Trophoblast cell (in vitro differentiated cells and primary cell): Measurements from ENCODE around the gene KANK2.
"Not testable (repeated sequence)": the region's sequence is repeated elsewhere in the genome, so short reads cannot be mapped to it uniquely, and the experiment has no call there.

Experiments used
- DNase-seq, 2 donors: peaks; one replicate each; pipeline ENCODE4 v3.0.0-alpha.2; 2016
- H2AFZ ChIP-seq: 2 replicates; pipeline ENCODE4 v1.6.1; 2013; ENCODE audit warnings: low read length, moderate library complexity, mild to moderate bottlenecking; ENCODE audit not compliant: insufficient read depth, poor library complexity
- H2AK5ac ChIP-seq: 2 replicates; pipeline ENCODE4 v1.6.1; 2013; ENCODE audit warnings: mild to moderate bottlenecking, low read length
- H2BK120ac ChIP-seq: 2 replicates; pipeline ENCODE4 v1.6.1; 2013; ENCODE audit warnings: low read length, mild to moderate bottlenecking, moderate library complexity; ENCODE audit not compliant: insufficient read depth, poor library complexity
- H2BK12ac ChIP-seq: 2 replicates; pipeline ENCODE4 v1.6.1; 2013; ENCODE audit warnings: mild to moderate bottlenecking, low read length, moderate library complexity
- H2BK5ac ChIP-seq: 2 replicates; pipeline ENCODE4 v1.6.1; 2013; ENCODE audit warnings: low read length, low read depth, moderate library complexity, mild to moderate bottlenecking; ENCODE audit not compliant: poor library complexity
- H3K14ac ChIP-seq: 2 replicates; pipeline ENCODE4 v1.6.1; 2013; ENCODE audit warnings: mild to moderate bottlenecking, low read length
- H3K18ac ChIP-seq: 2 replicates; pipeline ENCODE4 v1.6.1; 2013; ENCODE audit warnings: mild to moderate bottlenecking, low read length
- H3K23ac ChIP-seq: 2 replicates; pipeline ENCODE4 v1.6.1; 2013; ENCODE audit warnings: low read length
- H3K27ac ChIP-seq: 2 replicates; pipeline ENCODE4 v1.5.1; 2013; ENCODE audit warnings: low read depth, mild to moderate bottlenecking, inconsistent platforms, low read length, moderate library complexity
- H3K27me3 ChIP-seq: 2 replicates; pipeline ENCODE4 v1.6.1; 2013; ENCODE audit warnings: inconsistent platforms, mild to moderate bottlenecking, low read length, moderate library complexity; ENCODE audit not compliant: insufficient read depth
- H3K36me3 ChIP-seq, 2 experiments: 1 replicate in 1 of 2; 2 replicates in 1 of 2; pipeline ENCODE4 v1.6.1; 2013; ENCODE audit warnings: low read length in 2 of 2, mild to moderate bottlenecking in 2 of 2, moderate library complexity in 1 of 2; ENCODE audit not compliant: insufficient read depth in 2 of 2, control insufficient read depth in 1 of 2
- H3K4ac ChIP-seq: 2 replicates; pipeline ENCODE4 v1.6.1; 2013; ENCODE audit warnings: low read depth, mild to moderate bottlenecking, low read length, moderate library complexity
- H3K4me1 ChIP-seq, 2 experiments: 1 replicate in 1 of 2; 2 replicates in 1 of 2; pipeline ENCODE4 v1.6.1; 2013; ENCODE audit warnings: low read length in 2 of 2, mild to moderate bottlenecking in 2 of 2, moderate library complexity in 1 of 2; ENCODE audit not compliant: insufficient read depth in 2 of 2, control insufficient read depth in 1 of 2
- H3K4me2 ChIP-seq: 2 replicates; pipeline ENCODE4 v1.6.1; 2013; ENCODE audit warnings: inconsistent platforms, mild to moderate bottlenecking, low read length, moderate library complexity
- H3K4me3 ChIP-seq: 2 replicates; pipeline ENCODE4 v1.5.1; 2013; ENCODE audit warnings: mild to moderate bottlenecking, low read depth, low read length, inconsistent platforms
- H3K79me1 ChIP-seq: one replicate; pipeline ENCODE4 v1.6.1; 2013; ENCODE audit warnings: low read length
- H3K79me2 ChIP-seq: 2 replicates; pipeline ENCODE4 v1.6.1; 2013; ENCODE audit warnings: low read length, mild to moderate bottlenecking; ENCODE audit not compliant: control insufficient read depth, insufficient read depth, poor library complexity
- H3K9ac ChIP-seq: 2 replicates; pipeline ENCODE4 v1.6.1; 2013; ENCODE audit warnings: mild to moderate bottlenecking, low read length
- H3K9me3 ChIP-seq: 2 replicates; pipeline ENCODE4 v1.6.1; 2013; ENCODE audit warnings: low read depth, mild to moderate bottlenecking, control low read depth, inconsistent platforms, low read length; ENCODE audit not compliant: insufficient read depth
- H4K12ac ChIP-seq: 2 replicates; pipeline ENCODE4 v1.6.1; 2013; ENCODE audit warnings: low read depth, mild to moderate bottlenecking, low read length, moderate library complexity
- H4K8ac ChIP-seq: 2 replicates; pipeline ENCODE4 v1.6.1; 2013; ENCODE audit warnings: low read depth, mild to moderate bottlenecking, low read length, moderate library complexity
- H4K91ac ChIP-seq: one replicate; pipeline ENCODE4 v1.6.1; 2013; ENCODE audit warnings: low read depth, mild to moderate bottlenecking, low read length, moderate library complexity
- WGBS: extraction: QIAGEN DNeasy Blood & Tissue Kit; methylation state at CpG from one replicate; pipeline ENCODE4 v1.1.7; 2013; ENCODE audit warnings: missing lambda C conversion rate; ENCODE audit not compliant: insufficient read length, insufficient coverage; ENCODE audit errors: extremely low coverage; 5-methylcytosine and 5-hydroxymethylcytosine counted together

Gene KANK2

DNA sequence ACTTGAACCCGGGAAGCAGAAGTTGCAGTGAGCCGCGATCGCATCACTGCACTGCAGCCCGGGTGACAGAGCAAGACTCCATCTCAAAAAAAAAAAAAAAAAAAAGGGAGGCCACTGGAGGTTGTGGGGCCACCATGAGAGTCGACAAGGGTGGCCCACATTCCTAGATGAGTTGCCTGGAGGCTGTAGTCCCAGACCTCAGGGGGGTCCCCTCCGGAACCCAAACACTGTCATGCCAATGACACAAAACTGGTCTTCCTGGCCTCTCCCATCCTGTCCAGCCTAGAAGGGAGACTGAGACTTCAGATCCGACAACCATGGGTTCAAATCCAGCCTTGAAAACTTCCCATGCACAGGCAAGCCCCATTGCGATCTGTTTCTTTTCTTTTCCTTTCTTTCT lies 56.4 kb downstream of the KANK2 start:
- Histone ChIP-seq H3K4me3 (no peak overlapping the region), H3K4me2 (no peak overlapping the region), H3K79me1 (peaks cover 26% of the 10 kb centered on the region), H3K9me3 (no peaks in the 10 kb centered on the region), H2BK5ac (no peak overlapping the region), H3K9ac (no peak overlapping the region), H4K12ac (no peak overlapping the region), H2BK120ac (no peak overlapping the region), H2AFZ (no peak overlapping the region), H3K4me1 (peaks cover 35 to 37% of the 10 kb centered on the region in 2 experiments), H2BK12ac (peak overlapping the region; percentile 56), H3K18ac (no peak overlapping the region), H3K79me2 (peaks cover 2% of the 10 kb centered on the region), H4K8ac (no peak overlapping the region), H4K91ac (no peak overlapping the region), H3K27me3 (no peaks in the 10 kb centered on the region), H3K14ac (no peak overlapping the region), H3K36me3 (peaks cover 2 to 10% of the 10 kb centered on the region in 2 experiments), H2AK5ac (no peak overlapping the region), H3K27ac (no peak overlapping the region), H3K4ac (no peak overlapping the region), H3K23ac (no peak overlapping the region)
- WGBS: no CpG with 5 or more reads among the region's 9 CpGs
- DNase-seq: no peak

DNA sequence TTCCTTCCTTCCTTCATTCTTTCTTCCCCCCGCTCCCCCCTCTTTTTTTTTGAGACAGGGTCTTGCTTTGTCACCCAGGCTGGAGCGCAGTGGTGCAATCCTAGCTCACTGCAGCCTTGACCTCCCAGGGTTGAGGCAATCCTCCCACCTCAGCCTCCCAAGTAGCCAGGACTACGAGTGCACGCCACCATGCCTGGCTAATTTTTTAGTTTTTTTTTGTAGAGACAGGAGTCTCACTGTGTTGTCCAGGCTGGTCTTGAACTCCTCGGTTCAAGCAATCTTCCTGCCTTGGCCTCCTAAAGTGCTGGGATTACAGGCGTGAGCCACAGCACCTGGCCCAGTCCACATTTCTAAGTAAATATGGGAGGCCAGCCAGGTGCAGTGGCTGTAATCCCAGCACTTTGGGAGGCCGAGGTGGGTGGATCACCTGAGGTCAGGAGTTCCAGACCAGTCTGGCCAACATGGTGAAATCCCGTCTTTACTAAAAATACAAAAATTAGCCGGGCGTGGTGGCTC lies 57.3 kb downstream of the KANK2 start:
- not testable (repeated sequence) for H3K4me2 ChIP-seq, H3K4ac ChIP-seq, H3K9me3 ChIP-seq, H3K9ac ChIP-seq, H4K91ac ChIP-seq, H2BK5ac ChIP-seq, H3K27me3 ChIP-seq, H3K18ac ChIP-seq, H3K79me2 ChIP-seq, H3K23ac ChIP-seq, H3K4me3 ChIP-seq, H4K8ac ChIP-seq, H3K27ac ChIP-seq, H2AK5ac ChIP-seq, H3K36me3 ChIP-seq, H3K14ac ChIP-seq, H2BK120ac ChIP-seq, H2BK12ac ChIP-seq, H2AFZ ChIP-seq, H4K12ac ChIP-seq
- Histone ChIP-seq H3K4me1 (peaks cover 35 to 37% of the 10 kb centered on the region in 2 experiments), H3K79me1 (peaks cover 26% of the 10 kb centered on the region)
- no CpG with 5 or more reads among the region's 10 CpGs for WGBS
- DNase-seq: peak; percentile 41 to 45

DNA sequence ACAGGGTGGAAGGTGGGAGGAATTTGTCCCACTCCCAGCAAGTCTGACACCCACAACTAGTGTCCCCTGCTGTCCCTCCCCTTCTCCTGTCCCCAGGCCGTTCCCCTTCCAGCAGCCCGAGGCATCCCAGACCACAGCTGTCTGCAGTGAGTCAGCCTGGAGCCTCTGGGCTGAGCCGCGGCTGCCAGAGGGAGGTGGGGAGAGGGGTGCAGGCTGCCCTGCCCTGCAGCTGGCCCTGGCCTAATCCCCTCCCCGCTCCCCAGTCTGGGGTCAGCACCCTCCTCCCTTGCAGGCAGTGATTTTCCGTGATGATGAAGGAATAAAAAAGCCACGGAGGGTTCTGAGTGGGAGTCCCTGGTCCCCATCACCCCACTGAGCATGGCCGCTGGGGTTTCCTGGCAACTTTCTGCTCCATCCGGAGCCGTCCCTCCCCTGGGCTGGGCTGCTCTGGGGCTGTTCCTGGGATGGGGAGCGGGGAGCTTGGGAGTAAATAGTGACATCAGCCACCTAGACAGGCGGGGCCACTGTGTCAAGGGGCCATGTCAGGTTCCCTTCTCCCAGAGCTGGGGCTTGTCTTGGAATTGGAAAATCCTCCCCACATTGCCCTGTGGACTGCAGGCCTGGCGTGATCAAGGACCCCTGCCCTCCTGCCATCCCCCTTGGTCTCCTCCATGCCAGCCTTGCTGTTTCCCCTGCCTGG lies 58.6 kb downstream of the KANK2 start:
- DNase-seq: peak; percentile 74 to 79
- no peaks in the 10 kb centered on the region for H3K27me3 ChIP-seq
- no peaks in the 10 kb centered on the region for H3K36me3 ChIP-seq
- no peak overlapping the region for H3K4me3 ChIP-seq
- peak overlapping the region; percentile 50 for H3K14ac ChIP-seq
- peak overlapping the region; percentile 38 for H3K27ac ChIP-seq
- peak overlapping the region; percentile 39 for H3K4ac ChIP-seq
- H4K91ac ChIP-seq: peak overlapping the region; percentile 77
- H3K9ac ChIP-seq: no peak overlapping the region
- no peaks in the 10 kb centered on the region for H3K9me3 ChIP-seq
- peak overlapping the region; percentile 50 for H2BK5ac ChIP-seq
- no peak overlapping the region for H3K23ac ChIP-seq
- no CpG with 5 or more reads among the region's 13 CpGs for WGBS
- peak overlapping the region; percentile 30 for H2AFZ ChIP-seq
- H2BK120ac ChIP-seq: peak overlapping the region; percentile 81
- peak overlapping the region; percentile 70 for H4K8ac ChIP-seq
- H3K4me2 ChIP-seq: peak overlapping the region; percentile 49
- H2AK5ac ChIP-seq: peak overlapping the region; percentile 51
- H4K12ac ChIP-seq: peak overlapping the region; percentile 19
- peaks cover 2% of the 10 kb centered on the region for H3K79me2 ChIP-seq
- peaks cover 26% of the 10 kb centered on the region for H3K79me1 ChIP-seq
- peak overlapping the region; percentile 80 for H3K18ac ChIP-seq
- H2BK12ac ChIP-seq: peak overlapping the region; percentile 93
- H3K4me1 ChIP-seq: peaks cover 35 to 37% of the 10 kb centered on the region in 2 experiments

DNA sequence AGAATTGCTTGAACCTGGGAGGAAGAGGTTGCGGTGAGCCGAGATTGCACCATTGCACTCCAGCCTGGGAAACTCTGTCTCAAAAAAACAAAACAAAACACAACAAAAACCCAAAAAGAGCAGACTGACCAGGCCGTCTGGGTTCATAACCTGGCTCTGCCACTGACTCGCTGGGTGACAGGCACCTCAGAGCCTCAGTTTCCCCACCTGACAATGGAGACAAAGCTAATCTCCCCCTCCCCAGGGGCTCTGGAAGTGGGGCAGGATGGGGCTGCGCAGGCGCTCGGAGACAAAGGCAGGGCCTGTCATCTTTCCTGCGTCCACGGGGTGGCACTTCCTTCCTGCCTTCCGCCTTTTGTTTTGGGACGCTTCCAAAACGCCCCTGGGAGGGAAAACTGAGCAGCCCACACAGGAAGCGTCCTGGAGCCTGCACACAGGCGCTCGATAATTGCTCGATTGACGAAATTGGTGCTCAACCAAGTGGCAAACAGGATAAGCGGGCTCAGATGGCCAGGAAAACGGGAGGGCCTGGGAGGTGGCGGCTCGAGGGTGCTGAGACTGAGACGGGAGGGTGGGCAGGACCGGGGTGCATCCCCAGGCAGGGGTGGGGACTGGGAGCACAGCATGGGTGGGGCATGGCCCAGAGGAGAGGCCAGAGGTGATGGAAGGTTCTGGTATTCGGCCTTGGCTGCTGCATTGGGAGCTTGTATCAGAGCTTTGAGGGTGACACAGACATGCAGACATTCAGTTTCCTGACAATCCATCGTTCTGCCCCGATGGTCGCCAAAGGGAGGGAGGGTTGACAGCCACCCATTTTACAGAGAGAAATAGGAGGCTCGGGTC lies 59.6 kb downstream of the KANK2 start:
- peaks cover 5 to 7% of the 10 kb centered on the region in 2 experiments for H3K36me3 ChIP-seq
- peak overlapping the region; percentile 47 for H2BK120ac ChIP-seq
- peak overlapping the region; percentile 45 for H3K14ac ChIP-seq
- H2AK5ac ChIP-seq: no peak overlapping the region
- H3K9ac ChIP-seq: no peak overlapping the region
- peaks cover 21% of the 10 kb centered on the region for H3K79me1 ChIP-seq
- peak overlapping the region; percentile 53 for H2AFZ ChIP-seq
- H3K79me2 ChIP-seq: no peaks in the 10 kb centered on the region
- peak overlapping the region; percentile 52 for H3K4me2 ChIP-seq
- H3K4me3 ChIP-seq: peak overlapping the region; percentile 10
- peak overlapping the region; percentile 70 for H4K12ac ChIP-seq
- H3K23ac ChIP-seq: no peak overlapping the region
- H3K18ac ChIP-seq: peak overlapping the region; percentile 23
- H2BK12ac ChIP-seq: no peak overlapping the region
- H3K27me3 ChIP-seq: no peaks in the 10 kb centered on the region
- peak overlapping the region; percentile 77 for H4K8ac ChIP-seq
- H3K4me1 ChIP-seq: peaks cover 26 to 31% of the 10 kb centered on the region in 2 experiments
- peak overlapping the region; percentile 52 for H4K91ac ChIP-seq
- H3K4ac ChIP-seq: no peak overlapping the region
- DNase-seq: peak; percentile 91 to 96
- H3K9me3 ChIP-seq: no peaks in the 10 kb centered on the region
- peak overlapping the region; percentile 38 for H3K27ac ChIP-seq
- no peak overlapping the region for H2BK5ac ChIP-seq
- WGBS: no CpG with 5 or more reads among the region's 28 CpGs
